B cell (primary cell): ENCODE results near the gene ANKRD44. TPM values are rescaled to one million over a fixed set of nuclear protein-coding genes. Genes with fewer than 3 reads are reported as not detected.

Experiments
- ATAC-seq: fragments of 200-7000 bp; cut with Tn5 transposase; one replicate; pipeline ENCODE4 v1.10.0; 2021; ENCODE audit warnings: low read depth, mild to moderate bottlenecking, moderate number of reproducible peaks, moderate library complexity
- CTCF ChIA-PET: fragments of 350-600 bp; sonication (Branson Sonifier 250); formaldehyde crosslinking; loops from one replicate; lab custom pipeline; 2021; ENCODE audit warnings: antibody characterized with exemption, inconsistent platforms; lab: Charles Lee
- POLR2A ChIA-PET: fragments of 350-600 bp; sonication (Branson Sonifier 250); formaldehyde crosslinking; loops from one replicate; lab custom pipeline; 2021; ENCODE audit warnings: antibody characterized with exemption; lab: Charles Lee
- DNase-seq: peaks from one replicate; pipeline ENCODE4 v3.0.0; 2013
- H2AFZ ChIP-seq: 2 replicates; pipeline ENCODE4 v1.6.1; 2012; ENCODE audit warnings: mild to moderate bottlenecking, low read depth, low read length; ENCODE audit not compliant: insufficient read depth, poor library complexity, severe bottlenecking
- H3K27ac ChIP-seq, 2 donors: 1 replicate in 1 of 2; 2 replicates in 1 of 2; pipeline ENCODE4 v1.5.1; 2012 to 2013; ENCODE audit warnings: low read length in 2 of 2, mild to moderate bottlenecking in 2 of 2, moderate library complexity in 1 of 2
- H3K27me3 ChIP-seq, 4 experiments: fragments of 200-600 bp in 1 of 4; sonication (generic) in 1 of 4; replicated peaks in 1 of 4; 1 replicate in 2 of 4; 2 replicates in 2 of 4; pipeline versions ENCODE4 v1.6.1 to v1.7.0; 2013 to 2016; ENCODE audit warnings: low read length in 3 of 4, mild to moderate bottlenecking in 2 of 4, mixed read lengths in 1 of 4, moderate library complexity in 1 of 4; ENCODE audit not compliant: insufficient read depth in 4 of 4, control insufficient read depth in 3 of 4; ENCODE audit errors: control extremely low read depth in 1 of 4
- H3K36me3 ChIP-seq, 2 experiments: replicated peaks in 1 of 2; 1 replicate in 1 of 2; 2 replicates in 1 of 2; pipeline versions ENCODE4 v1.6.1 to v1.7.1; 2013; ENCODE audit warnings: low read length in 1 of 2; ENCODE audit not compliant: insufficient read depth in 2 of 2, control insufficient read depth in 1 of 2; ENCODE audit errors: control extremely low read depth in 1 of 2, extremely low read depth in 1 of 2
- H3K4me1 ChIP-seq, 2 donors: fragments of 200-600 bp in 1 of 2; sonication (generic) in 1 of 2; 1 replicate in 1 of 2; 2 replicates in 1 of 2; pipeline versions ENCODE4 v1.5.1 to v1.6.1; 2013 to 2017; ENCODE audit warnings: low read length in 2 of 2; ENCODE audit not compliant: control insufficient read depth in 2 of 2, insufficient read depth in 2 of 2
- H3K4me2 ChIP-seq: replicated peaks from 2 replicates; pipeline ENCODE3; 2012; ENCODE audit warnings: mild to moderate bottlenecking, low read depth, low read length; ENCODE audit not compliant: poor library complexity, severe bottlenecking
- H3K4me3 ChIP-seq, 5 experiments: fragments of 200-600 bp in 1 of 5; sonication (generic) in 1 of 5; 1 replicate in 3 of 5; 2 replicates in 2 of 5; pipeline versions ENCODE4 v1.5.1 to v1.7.0; 2011 to 2016; ENCODE audit warnings: low read length in 4 of 5, mild to moderate bottlenecking in 4 of 5, low read depth in 2 of 5, control low read depth in 1 of 5, moderate library complexity in 1 of 5; ENCODE audit not compliant: insufficient read depth in 1 of 5; ENCODE audit errors: control extremely low read depth in 1 of 5, extremely low read depth in 1 of 5
- H3K79me2 ChIP-seq: fragments of 200-600 bp; sonication (generic); one replicate; pipeline ENCODE4 v1.6.0; 2016; ENCODE audit warnings: low read length; ENCODE audit not compliant: control insufficient read depth, insufficient read depth
- H3K9ac ChIP-seq: fragments of 200-600 bp; sonication (generic); 2 replicates; pipeline ENCODE4 v1.6.1; 2017; ENCODE audit warnings: mild to moderate bottlenecking, low read length, moderate library complexity
- H3K9me3 ChIP-seq, 3 donors: one replicate each; pipeline versions ENCODE4 v1.6.1 to v1.7.1; 2013; ENCODE audit warnings: low read length in 2 of 3; ENCODE audit not compliant: control insufficient read depth in 2 of 3, insufficient read depth in 1 of 3; ENCODE audit errors: control extremely low read depth in 1 of 3
- H4K20me1 ChIP-seq: 2 replicates; pipeline ENCODE4 v1.6.0; 2012; ENCODE audit warnings: mild to moderate bottlenecking, low read length; ENCODE audit not compliant: insufficient read depth, control insufficient read depth, poor library complexity, severe bottlenecking
- H3K27ac Mint-ChIP-seq: one replicate; pipeline ENCODE4 v1.8.0; 2021; ENCODE audit warnings: mixed read lengths
- H3K27me3 Mint-ChIP-seq: one replicate; pipeline ENCODE4 v1.8.0; 2021; ENCODE audit warnings: mixed read lengths
- H3K4me1 Mint-ChIP-seq: one replicate; pipeline ENCODE4 v1.8.0; 2021; ENCODE audit warnings: mixed read lengths
- H3K4me3 Mint-ChIP-seq: one replicate; pipeline ENCODE4 v1.8.0; 2021; ENCODE audit warnings: mixed read lengths
- H3K9me3 Mint-ChIP-seq: one replicate; pipeline ENCODE4 v1.8.0; 2022; ENCODE audit warnings: mixed read lengths; ENCODE audit not compliant: insufficient read depth
- CTCF ChIP-seq: fragments of 200-600 bp; IDR thresholded peaks from one replicate; pipeline ENCODE4 v1.8.0; 2022; ENCODE audit warnings: antibody characterized with exemption, mild to moderate bottlenecking
- EZH2 ChIP-seq: IDR thresholded peaks from 2 replicates; pipeline ENCODE4 v1.6.1; 2012; ENCODE audit warnings: borderline replicate concordance, low read depth, mild to moderate bottlenecking, moderate library complexity, low read length; ENCODE audit not compliant: insufficient read depth, poor library complexity, severe bottlenecking
- WGBS: methylation state at CpG from one replicate; pipeline ENCODE4 v1.1.5; 2013; ENCODE audit warnings: missing lambda C conversion rate; ENCODE audit not compliant: insufficient coverage; 5-methylcytosine and 5-hydroxymethylcytosine counted together
- intact Hi-C: fragments of 100-400 bp; cut with micrococcal nuclease; formaldehyde crosslinking; loops from one replicate; pipeline ENCODE4 v1.10.0; 2022
- polyA plus RNA-seq: library from polyadenylated mRNA; depleted of rRNA; stranded (reverse); fragments of >200 nt; gene quantifications from 2 replicates; pipeline ENCODE4 v1.2.3, GENCODE V29; 2012
- total RNA-seq, 2 donors: library from RNA; stranded (reverse); fragments of 120-200 nt in 1 of 2; gene quantifications; 1 replicate in 1 of 2; 2 replicates in 1 of 2; pipeline versions ENCODE4 v1.2.3 to v1.2.4, GENCODE V29; 2013 to 2022

The ANKRD44 gene
- total and polyA plus RNA-seq, 2 donors (not counting 1 experiment from before 2014, with no cell fraction given) = 92.6 to 457 TPM

DNA sequence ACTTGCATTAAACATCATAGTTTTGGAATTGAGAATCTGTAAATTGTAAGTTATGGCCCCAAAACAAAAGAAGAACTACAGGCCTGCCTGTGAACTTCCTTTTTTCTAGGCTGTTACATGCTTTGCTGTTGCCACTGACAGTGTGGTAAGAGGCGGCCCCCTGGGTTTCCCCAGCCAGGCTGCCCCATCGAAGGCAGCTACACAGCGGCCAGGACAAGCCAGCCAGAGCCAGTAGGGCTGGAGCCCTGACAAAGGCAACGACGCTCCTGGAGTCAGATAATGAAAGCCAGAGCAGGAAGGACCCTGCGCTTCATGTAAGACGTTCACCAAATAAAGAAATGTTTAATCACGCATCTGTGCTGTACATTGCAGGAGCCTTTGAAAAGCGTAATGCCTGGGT lies 55.0 kb downstream of the ANKRD44 start:
- peak overlapping the region; percentile 90 for H3K27ac Mint-ChIP-seq
- H3K4me1 Mint-ChIP-seq = peaks cover 74% of the 10 kb centered on the region
- intact Hi-C loops = loop anchor here (1.0 to 2.0 kb wide), 5 partner anchors 8 to 64 kb away; partner anchors contain the start of gene ANKRD44
- no peaks in the 10 kb centered on the region for H3K27me3 ChIP-seq
- peaks cover 0 to 5% (median 0%) of the 10 kb centered on the region in 3 donors for H3K9me3 ChIP-seq
- DNase-seq (peak; percentile 91), ATAC-seq (peak; percentile 97)
- no peaks in the 10 kb centered on the region for H4K20me1 ChIP-seq
- peaks cover 69 to 74% of the 10 kb centered on the region in 2 donors for H3K4me1 ChIP-seq
- WGBS = 0% methylated on average over 6 of the region's 9 CpGs
- TF ChIP-seq EZH2 (no peak), CTCF (no peak)
- peaks cover 1 to 3% of the 10 kb centered on the region in 2 experiments for H3K36me3 ChIP-seq
- H2AFZ ChIP-seq = no peak overlapping the region
- H3K4me3 Mint-ChIP-seq = peak overlapping the region; percentile 87
- H3K79me2 ChIP-seq = peaks cover 91% of the 10 kb centered on the region
- no peaks in the 10 kb centered on the region for H3K27me3 Mint-ChIP-seq
- peak overlapping the region; percentile 84 for H3K4me2 ChIP-seq
- H3K4me3 ChIP-seq = peak overlapping the region; percentile 18 to 84 (median 49)
- peak overlapping the region; percentile 70 for H3K9ac ChIP-seq
- H3K27ac ChIP-seq = peak overlapping the region; percentile 90 to 93
- POLR2A ChIA-PET = interaction anchor here (0.6 to 2.1 kb wide), 8 partner anchors 18 to 74 kb away, joined by 3 to 8 read pairs (median 4); no protein-coding TSS in a partner anchor
- CTCF ChIA-PET = interaction anchor here (0.6 to 3.2 kb wide), 18 partner anchors 13 to 142 kb away, joined by 3 to 40 read pairs (median 4); partner anchors contain the start of gene ANKRD44
- H3K9me3 Mint-ChIP-seq = no peaks in the 10 kb centered on the region
